Measurements from ENCODE around the gene DIABLO. TPM values are rescaled to one million over a fixed set of nuclear protein-coding genes. Genes with fewer than 3 reads are reported as not detected.

DIABLO gene
- total and polyA plus RNA-seq, 12 donors: 40.2 to 100 (median 51.9) TPM

GRCh38 chr12:122235741-122236140, 9.9 kb upstream of the DIABLO start:
- Histone ChIP-seq H3K27me3 (no peaks in the 10 kb centered on the region), H3K4me3 (no peak overlapping the region), H3K27ac (peak overlapping the region in 1 of 5 donors; percentile 38), H3K36me3 (replicated peaks in 1 of 2) (peaks cover 0 to 58% of the 10 kb centered on the region in 2 donors), H3K9me3 (replicated peaks in 1 of 3) (no peaks in the 10 kb centered on the region), H3K4me1 (replicated peaks in 1 of 2) (no peaks in the 10 kb centered on the region)
- 50 to 64% (median 54%) methylated on average over 7 of the region's 7 CpGs for WGBS, 4 donors
- no peak for TF ChIP-seq POLR2A (IDR thresholded peaks at IDR 0.05)
- no peak for TF ChIP-seq CTCF (IDR thresholded peaks at IDR 0.05)
- peak in 5 of 7 donors; percentile 23 to 56 (median 31) for DNase-seq
- intact Hi-C loops (cut with DNase I): no loop called here

- Histone ChIP-seq H3K27ac (no peak overlapping the region), H3K27me3 (no peaks in the 10 kb centered on the region), H3K4me3 (no peak overlapping the region), H3K9me3 (replicated peaks in 1 of 3) (no peaks in the 10 kb centered on the region), H3K4me1 (replicated peaks in 1 of 2) (no peaks in the 10 kb centered on the region), H3K36me3 (replicated peaks in 1 of 2) (peaks cover 0 to 53% of the 10 kb centered on the region in 2 donors)
- no peak for TF ChIP-seq CTCF (IDR thresholded peaks at IDR 0.05)
- no peak for TF ChIP-seq POLR2A (IDR thresholded peaks at IDR 0.05)
- intact Hi-C loops (cut with DNase I): no loop called here
- no peak for DNase-seq
- WGBS, 4 donors: 93 to 96% (median 94%) methylated on average over 10 of the region's 10 CpGs
These were observed 6.8 kb upstream of the DIABLO start for GRCh38 chr12:122232691-122233090.

GRCh38 chr12:122230798-122231197, 4.9 kb upstream of the DIABLO start:
- Histone ChIP-seq H3K27ac (no peak overlapping the region), H3K9me3 (replicated peaks in 1 of 3) (no peaks in the 10 kb centered on the region), H3K36me3 (replicated peaks in 1 of 2) (peaks cover 0 to 51% of the 10 kb centered on the region in 2 donors), H3K4me1 (replicated peaks in 1 of 2) (peaks cover 6 to 7% of the 10 kb centered on the region in 2 donors), H3K4me3 (no peak overlapping the region), H3K27me3 (no peaks in the 10 kb centered on the region)
- TF ChIP-seq POLR2A (IDR thresholded peaks at IDR 0.05) (no peak), CTCF (IDR thresholded peaks at IDR 0.05) (no peak)
- WGBS, 4 donors: 70 to 80% (median 76%) methylated on average over 6 of the region's 6 CpGs
- intact Hi-C loops (cut with DNase I): no loop called here
- DNase-seq: peak in 1 of 7 donors; percentile 53

- peaks cover 0 to 26% of the 10 kb centered on the region in 2 donors for H3K36me3 ChIP-seq (replicated peaks in 1 of 2)
- no peak overlapping the region for H3K27ac ChIP-seq
- intact Hi-C loops (cut with DNase I): no loop called here
- H3K9me3 ChIP-seq (replicated peaks in 1 of 3): no peaks in the 10 kb centered on the region
- no peaks in the 10 kb centered on the region for H3K27me3 ChIP-seq
- TF ChIP-seq POLR2A (IDR thresholded peaks at IDR 0.05) (no peak), CTCF (IDR thresholded peaks at IDR 0.05) (no peak)
- peaks cover 16 to 21% of the 10 kb centered on the region in 2 donors for H3K4me1 ChIP-seq (replicated peaks in 1 of 2)
- H3K4me3 ChIP-seq: no peak overlapping the region
- WGBS, 4 donors: 77 to 90% (median 86%) methylated on average over 5 of the region's 5 CpGs
- DNase-seq: peak in 1 of 7 donors; percentile 73
These were observed 2.2 kb upstream of the DIABLO start for GRCh38 chr12:122228092-122228491.
